IPS-20b (cell line): ENCODE measurements around the gene ECT2.
A peak's percentile ranks its signal among the peaks of the same experiment; 100 is the strongest.
"Not testable (repeated sequence)": the region's sequence is repeated elsewhere in the genome, so short reads cannot be mapped to it uniquely, and the experiment has no call there.

Experiments
- H3K27ac ChIP-seq: one replicate; pipeline ENCODE4 v1.5.1; 2013; ENCODE audit warnings: low read length
- H3K27me3 ChIP-seq: 2 replicates; pipeline ENCODE4 v1.6.1; 2013; ENCODE audit warnings: mild to moderate bottlenecking, low read length, inconsistent platforms; ENCODE audit not compliant: insufficient read depth
- H3K36me3 ChIP-seq: 2 replicates; pipeline ENCODE4 v1.6.1; 2013; ENCODE audit warnings: low read depth, mild to moderate bottlenecking, inconsistent platforms, low read length, moderate library complexity; ENCODE audit not compliant: insufficient read depth
- H3K4me1 ChIP-seq: 2 replicates; pipeline ENCODE4 v1.6.1; 2013; ENCODE audit warnings: mild to moderate bottlenecking, control low read depth, inconsistent platforms, low read length, moderate library complexity; ENCODE audit not compliant: insufficient read depth
- H3K4me3 ChIP-seq: 2 replicates; pipeline ENCODE4 v1.5.1; 2013; ENCODE audit warnings: mild to moderate bottlenecking, low read length, inconsistent platforms
- H3K9ac ChIP-seq: 2 replicates; pipeline ENCODE4 v1.6.1; 2013; ENCODE audit warnings: low read depth, mild to moderate bottlenecking, inconsistent platforms, low read length, moderate library complexity
- H3K9me3 ChIP-seq: 2 replicates; pipeline ENCODE4 v1.6.1; 2013; ENCODE audit warnings: mild to moderate bottlenecking, low read depth, low read length, inconsistent platforms; ENCODE audit not compliant: insufficient read depth

ECT2 gene

GRCh38 chr3:172709774-172710663, 40.5 kb upstream of the ECT2 start:
- no peaks in the 10 kb centered on the region for H3K36me3 ChIP-seq
- H3K27me3 ChIP-seq = peaks cover 13% of the 10 kb centered on the region
- no peaks in the 10 kb centered on the region for H3K9me3 ChIP-seq
- peak overlapping the region; percentile 72 for H3K9ac ChIP-seq
- peaks cover 3% of the 10 kb centered on the region; the same call in 1 of the 2 replicates for H3K4me1 ChIP-seq
- peak overlapping the region; percentile 82 for H3K4me3 ChIP-seq
- no peak overlapping the region for H3K27ac ChIP-seq

DNA sequence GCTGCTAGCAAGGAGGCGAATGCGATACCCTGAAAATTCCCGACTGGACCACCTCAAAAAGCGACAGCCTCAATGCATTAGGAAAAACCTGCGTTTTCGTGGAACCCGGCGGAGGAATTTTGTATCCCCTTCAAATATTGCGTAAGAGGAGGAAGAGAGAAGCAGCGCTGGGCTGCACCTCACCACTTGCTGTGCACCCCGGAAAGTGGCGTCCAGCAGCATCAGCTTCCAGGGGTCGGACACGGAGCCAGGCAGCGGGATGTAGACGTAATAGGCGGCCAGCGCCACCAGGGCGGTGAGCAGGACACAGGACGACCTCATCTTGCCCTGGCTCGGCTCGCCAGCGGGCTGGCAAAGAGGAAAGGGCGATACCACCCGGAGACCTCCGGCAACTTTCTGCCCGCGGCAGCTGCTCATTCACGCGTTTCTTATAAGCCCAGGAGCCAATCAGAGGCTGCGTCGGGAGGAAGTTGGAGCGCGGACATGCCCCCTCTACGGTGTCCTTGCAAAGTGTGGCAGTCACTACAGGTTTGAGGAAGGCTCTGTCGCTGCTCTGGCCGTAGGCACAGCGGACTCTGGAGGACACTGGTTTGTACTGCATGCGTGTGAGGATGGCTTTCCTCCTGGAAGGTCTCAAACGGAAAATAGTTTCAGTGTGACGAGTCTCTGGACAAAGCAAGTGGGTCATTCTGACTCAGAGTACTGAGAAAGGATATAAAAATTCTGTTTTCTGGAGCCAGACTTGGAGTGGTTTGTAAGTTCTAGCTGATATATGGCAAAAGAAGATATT, 39.7 kb upstream of the ECT2 start, which contains the start of gene NCEH1:
NCEH1 (minus strand) TSS at position 404 of the 790 bp plus-strand sequence; CDS start at position 321, 83 bp downstream.
- H3K4me3 ChIP-seq = peak within 1 kb of the TSS; percentile 82
- H3K9ac ChIP-seq = peak within 1 kb of the TSS; percentile 72
- H3K9me3 ChIP-seq = no peaks in the 10 kb centered on the region
- no peak within 1 kb of the TSS for H3K27ac ChIP-seq
- peaks cover 3% of the 10 kb centered on the region; the same call in 1 of the 2 replicates for H3K4me1 ChIP-seq
- H3K27me3 ChIP-seq = peaks cover 13% of the 10 kb centered on the region
- H3K36me3 ChIP-seq = no peaks in the 10 kb centered on the region

- Histone ChIP-seq H3K36me3 (no peaks in the 10 kb centered on the region), H3K4me3 (peak overlapping the region; percentile 82), H3K27ac (no peak overlapping the region), H3K9ac (peak overlapping the region; percentile 72; the same call in 1 of the 2 replicates), H3K27me3 (peaks cover 13% of the 10 kb centered on the region), H3K9me3 (no peaks in the 10 kb centered on the region), H3K4me1 (peaks cover 3% of the 10 kb centered on the region; the same call in 1 of the 2 replicates)
Observed at GRCh38 chr3:172711454-172711795, 39.1 kb upstream of the ECT2 start.

GRCh38 chr3:172713316-172713715, 37.2 kb upstream of the ECT2 start:
- Histone ChIP-seq H3K36me3 (no peaks in the 10 kb centered on the region), H3K27ac (no peak overlapping the region)

DNA sequence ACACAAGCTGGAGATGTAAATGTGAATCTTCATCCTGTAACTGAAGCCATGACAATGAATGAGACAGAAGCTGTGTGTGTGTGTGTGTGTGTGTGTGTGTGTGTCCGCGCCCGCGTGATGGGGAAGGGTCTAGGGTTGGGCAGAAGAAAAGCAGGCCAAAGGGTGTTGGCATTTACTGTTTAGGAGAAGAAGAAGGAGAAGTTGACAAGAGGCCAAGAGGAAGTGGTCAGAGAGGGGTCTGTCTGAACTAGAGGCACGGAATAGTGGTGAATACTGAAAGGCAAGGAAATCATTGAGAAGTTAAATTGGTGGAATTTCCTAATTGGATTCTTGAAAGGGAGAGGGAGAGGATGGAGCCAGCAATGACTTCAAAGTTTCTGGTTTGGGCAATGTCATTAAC, 34.0 kb upstream of the ECT2 start:
- Histone ChIP-seq H3K9me3 (peaks cover 14% of the 10 kb centered on the region), H3K4me3 (no peak overlapping the region), H3K36me3 (no peaks in the 10 kb centered on the region), H3K4me1 (no peaks in the 10 kb centered on the region), H3K9ac (no peak overlapping the region), H3K27me3 (no peaks in the 10 kb centered on the region), H3K27ac (no peak overlapping the region)

More at GRCh38 chr3:172713316-172713715, 37.2 kb upstream of the ECT2 start:
- H3K9ac ChIP-seq = no peak overlapping the region
- H3K4me3 ChIP-seq = no peak overlapping the region
- peaks cover 13% of the 10 kb centered on the region for H3K27me3 ChIP-seq
- H3K9me3 ChIP-seq = no peaks in the 10 kb centered on the region
- H3K4me1 ChIP-seq = peaks cover 3% of the 10 kb centered on the region; the same call in 1 of the 2 replicates

GRCh38 chr3:172717493-172718088, 32.9 kb upstream of the ECT2 start:
- H3K36me3 ChIP-seq = no peaks in the 10 kb centered on the region
- H3K9me3 ChIP-seq = peaks cover 14% of the 10 kb centered on the region
- H3K27me3 ChIP-seq = no peaks in the 10 kb centered on the region
- H3K27ac ChIP-seq = no peak overlapping the region
- H3K9ac ChIP-seq = no peak overlapping the region
- no peaks in the 10 kb centered on the region for H3K4me1 ChIP-seq
- no peak overlapping the region for H3K4me3 ChIP-seq

DNA sequence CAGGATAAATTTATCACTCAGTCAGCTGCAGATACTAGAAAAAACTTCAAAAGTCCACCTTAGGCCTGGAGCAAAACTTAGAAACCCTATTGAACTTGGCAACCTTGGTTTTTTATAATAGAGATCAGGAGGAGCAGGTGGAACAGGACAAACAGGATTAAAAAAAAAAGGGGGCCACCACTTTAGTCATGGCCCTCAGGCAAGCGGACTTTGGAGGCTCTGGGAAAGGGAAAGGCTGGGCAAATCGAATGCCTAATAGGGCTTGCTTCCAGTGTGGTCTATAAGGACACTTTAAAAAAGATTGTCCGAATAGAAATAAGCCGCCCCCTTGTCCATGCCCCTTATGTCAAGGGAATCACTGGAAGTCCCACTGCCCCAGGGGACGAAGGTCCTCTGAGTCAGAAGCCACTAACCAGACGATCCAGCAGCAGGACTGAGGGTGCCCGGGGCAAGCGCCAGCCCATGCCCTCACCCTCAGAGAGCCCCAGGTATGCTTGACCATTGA, 27.9 kb upstream of the ECT2 start:
- peaks cover 14% of the 10 kb centered on the region for H3K9me3 ChIP-seq
- H3K9ac ChIP-seq, H3K27me3 ChIP-seq, H3K36me3 ChIP-seq, H3K27ac ChIP-seq, H3K4me1 ChIP-seq, H3K4me3 ChIP-seq: not testable (repeated sequence)

DNA sequence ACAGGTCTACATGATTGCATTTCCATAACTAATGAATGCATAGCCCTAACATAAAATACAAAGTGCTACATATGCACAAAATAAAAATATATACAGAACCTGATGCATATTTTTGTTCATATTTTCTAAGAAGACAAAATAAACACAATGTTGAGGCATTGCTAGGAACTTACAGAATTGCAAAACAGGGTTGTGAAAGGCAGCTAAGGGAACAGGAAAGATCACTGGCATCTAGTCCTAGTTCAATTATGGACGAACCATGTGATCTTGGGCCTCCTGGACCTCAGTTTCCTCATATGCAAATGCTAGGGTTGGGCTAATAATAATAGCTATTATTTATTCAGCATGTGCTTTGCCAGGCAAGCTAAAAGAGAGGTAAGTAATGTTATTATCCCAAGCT, 24.1 kb upstream of the ECT2 start:
- no peaks in the 10 kb centered on the region for H3K4me1 ChIP-seq
- no peaks in the 10 kb centered on the region for H3K36me3 ChIP-seq
- no peaks in the 10 kb centered on the region for H3K27me3 ChIP-seq
- no peak overlapping the region for H3K27ac ChIP-seq
- H3K4me3 ChIP-seq = no peak overlapping the region
- no peaks in the 10 kb centered on the region for H3K9me3 ChIP-seq
- no peak overlapping the region for H3K9ac ChIP-seq

GRCh38 chr3:172735014-172735413, 15.5 kb upstream of the ECT2 start:
- Histone ChIP-seq H3K36me3 (no peaks in the 10 kb centered on the region), H3K4me3 (no peak overlapping the region), H3K9ac (no peak overlapping the region), H3K9me3 (no peaks in the 10 kb centered on the region), H3K4me1 (no peaks in the 10 kb centered on the region), H3K27ac (no peak overlapping the region), H3K27me3 (no peaks in the 10 kb centered on the region)

- H3K27me3 ChIP-seq = no peaks in the 10 kb centered on the region
- H3K36me3 ChIP-seq = no peaks in the 10 kb centered on the region
- H3K27ac ChIP-seq = no peak overlapping the region
- H3K9ac ChIP-seq = no peak overlapping the region
- H3K9me3 ChIP-seq = no peaks in the 10 kb centered on the region
- no peak overlapping the region for H3K4me3 ChIP-seq
- H3K4me1 ChIP-seq = no peaks in the 10 kb centered on the region
Observed at GRCh38 chr3:172739462-172739861, 11.1 kb upstream of the ECT2 start.

DNA sequence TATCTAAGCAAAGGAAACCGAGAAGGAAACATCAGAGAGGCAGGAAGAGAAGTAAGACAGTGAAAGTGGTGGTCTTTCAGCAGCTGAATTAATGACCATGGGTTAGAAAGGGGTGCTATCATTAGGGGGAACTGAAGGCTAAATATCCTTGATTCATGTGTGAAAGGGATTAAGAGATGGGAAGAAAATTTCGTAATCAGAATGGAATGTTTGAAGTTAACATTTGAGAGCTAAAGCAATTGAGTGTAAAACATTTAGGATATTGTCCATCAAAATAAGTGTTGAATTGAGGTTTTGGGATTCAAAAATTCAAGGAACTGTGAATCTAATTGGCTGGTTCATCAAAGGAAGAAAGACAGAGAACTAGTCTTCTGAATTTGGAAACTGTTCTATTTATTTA, 4.1 kb upstream of the ECT2 start:
- no peaks in the 10 kb centered on the region for H3K36me3 ChIP-seq
- H3K9ac ChIP-seq = no peak overlapping the region
- no peak overlapping the region for H3K27ac ChIP-seq
- peaks cover 9% of the 10 kb centered on the region for H3K4me1 ChIP-seq
- H3K4me3 ChIP-seq = no peak overlapping the region
- no peaks in the 10 kb centered on the region for H3K9me3 ChIP-seq
- H3K27me3 ChIP-seq = no peaks in the 10 kb centered on the region
